KMS-11 (cell line): ENCODE data around the gene FURIN.

ENCODE experiments used
- H2AFZ ChIP-seq: fragments of 200-600 bp; sonication (generic); 2 replicates; pipeline ENCODE4 v1.6.1; 2016; ENCODE audit warnings: antibody characterized with exemption, mixed run types, low read depth
- H3K27ac ChIP-seq: fragments of 200-600 bp; sonication (generic); 2 replicates; pipeline ENCODE4 v1.6.1; 2016; ENCODE audit warnings: mild to moderate bottlenecking, mixed run types
- H3K27me3 ChIP-seq: fragments of 200-600 bp; sonication (generic); 2 replicates; pipeline ENCODE4 v1.6.1; 2017; ENCODE audit warnings: mild to moderate bottlenecking, low read depth, mixed run types, moderate library complexity; ENCODE audit not compliant: insufficient read depth
- H3K36me3 ChIP-seq: fragments of 200-600 bp; sonication (generic); 2 replicates; pipeline ENCODE4 v1.6.1; 2017; ENCODE audit warnings: mild to moderate bottlenecking, mixed run types; ENCODE audit not compliant: insufficient read depth
- H3K4me1 ChIP-seq: fragments of 200-600 bp; sonication (generic); 2 replicates; pipeline ENCODE4 v1.6.1; 2016; ENCODE audit warnings: mild to moderate bottlenecking, low read depth, mixed run types; ENCODE audit not compliant: poor library complexity, severe bottlenecking
- H3K4me2 ChIP-seq: fragments of 200-600 bp; sonication (generic); 2 replicates; pipeline ENCODE4 v1.7.0; 2016; ENCODE audit warnings: mild to moderate bottlenecking, mixed run types
- H3K4me3 ChIP-seq: fragments of 200-600 bp; sonication (generic); IDR thresholded peaks from 2 replicates; pipeline ENCODE4 v1.6.1; 2017; ENCODE audit warnings: low read depth, low read length, mixed read lengths; ENCODE audit not compliant: insufficient read depth
- H3K79me2 ChIP-seq: fragments of 200-600 bp; sonication (generic); 2 replicates; pipeline ENCODE4 v1.6.1; 2016; ENCODE audit warnings: low read depth, mixed run types; ENCODE audit not compliant: insufficient read depth
- H3K9ac ChIP-seq: fragments of 200-600 bp; sonication (generic); 2 replicates; pipeline ENCODE4 v1.6.1; 2016; ENCODE audit warnings: mild to moderate bottlenecking, mixed run types
- H4K20me1 ChIP-seq: fragments of 200-600 bp; sonication (generic); 2 replicates; pipeline ENCODE4 v1.6.1; 2016; ENCODE audit warnings: mild to moderate bottlenecking, mixed run types; ENCODE audit not compliant: insufficient read depth
- TF ChIP-seq, protein P1 (sequence below): fragments of 200-600 bp; sonication (generic); conservative IDR thresholded peaks from 2 replicates; pipeline ENCODE4 v1.6.1; 2017; ENCODE audit warnings: low read depth, mild to moderate bottlenecking, antibody characterized with exemption, low read length, moderate library complexity, mixed read lengths

FURIN gene

DNA sequence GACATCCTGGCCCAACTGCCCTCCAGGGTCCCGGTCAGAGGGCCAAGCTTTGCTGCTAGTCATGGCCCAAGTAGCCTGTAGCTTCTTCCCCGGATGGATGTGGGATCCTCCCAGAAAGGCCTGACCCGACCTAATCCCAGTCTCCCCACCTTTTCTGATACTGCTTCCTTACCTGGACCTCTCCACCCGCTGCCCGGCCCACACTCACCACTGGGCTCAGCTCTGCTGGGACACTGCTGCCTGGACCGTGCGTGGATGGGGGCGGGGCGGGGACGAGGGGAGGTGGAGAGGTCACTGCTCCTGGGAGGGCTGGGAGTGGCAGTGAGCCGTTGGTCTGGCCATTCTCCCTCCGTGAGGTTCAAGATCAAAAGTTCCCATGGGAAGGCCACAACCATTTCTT, 40.3 kb upstream of the FURIN start:
- H3K4me3 ChIP-seq = no peak overlapping the region
- H4K20me1 ChIP-seq = no peaks in the 10 kb centered on the region
- H3K79me2 ChIP-seq = no peaks in the 10 kb centered on the region
- no peaks in the 10 kb centered on the region for H3K4me1 ChIP-seq
- H3K27me3 ChIP-seq = no peaks in the 10 kb centered on the region
- H3K9ac ChIP-seq = no peak overlapping the region
- no peak overlapping the region for H2AFZ ChIP-seq
- no peak overlapping the region for H3K4me2 ChIP-seq
- no peaks in the 10 kb centered on the region for H3K36me3 ChIP-seq
- no peak overlapping the region for H3K27ac ChIP-seq
- TF ChIP-seq, protein P1, sequence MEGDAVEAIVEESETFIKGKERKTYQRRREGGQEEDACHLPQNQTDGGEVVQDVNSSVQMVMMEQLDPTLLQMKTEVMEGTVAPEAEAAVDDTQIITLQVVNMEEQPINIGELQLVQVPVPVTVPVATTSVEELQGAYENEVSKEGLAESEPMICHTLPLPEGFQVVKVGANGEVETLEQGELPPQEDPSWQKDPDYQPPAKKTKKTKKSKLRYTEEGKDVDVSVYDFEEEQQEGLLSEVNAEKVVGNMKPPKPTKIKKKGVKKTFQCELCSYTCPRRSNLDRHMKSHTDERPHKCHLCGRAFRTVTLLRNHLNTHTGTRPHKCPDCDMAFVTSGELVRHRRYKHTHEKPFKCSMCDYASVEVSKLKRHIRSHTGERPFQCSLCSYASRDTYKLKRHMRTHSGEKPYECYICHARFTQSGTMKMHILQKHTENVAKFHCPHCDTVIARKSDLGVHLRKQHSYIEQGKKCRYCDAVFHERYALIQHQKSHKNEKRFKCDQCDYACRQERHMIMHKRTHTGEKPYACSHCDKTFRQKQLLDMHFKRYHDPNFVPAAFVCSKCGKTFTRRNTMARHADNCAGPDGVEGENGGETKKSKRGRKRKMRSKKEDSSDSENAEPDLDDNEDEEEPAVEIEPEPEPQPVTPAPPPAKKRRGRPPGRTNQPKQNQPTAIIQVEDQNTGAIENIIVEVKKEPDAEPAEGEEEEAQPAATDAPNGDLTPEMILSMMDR = no peak

DNA sequence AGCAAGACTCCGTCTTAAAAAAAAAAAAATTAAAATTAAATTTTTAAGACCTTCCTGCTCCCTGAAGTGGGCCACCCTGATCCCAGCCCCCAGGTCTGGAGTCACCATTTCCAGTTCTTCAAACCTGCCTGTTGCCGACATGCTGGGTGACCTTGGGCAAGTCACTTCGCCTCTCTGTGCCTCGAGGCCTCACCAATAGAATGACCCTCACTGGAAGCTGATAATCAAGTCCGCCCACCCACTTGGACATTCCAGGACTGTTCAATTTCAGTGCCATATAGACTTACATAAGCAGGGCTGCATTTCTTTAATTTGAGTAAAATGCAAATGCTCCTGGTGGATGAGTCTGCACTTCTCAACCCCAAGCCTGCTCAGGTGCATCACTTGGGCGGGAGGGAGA, 39.3 kb upstream of the FURIN start:
- no peaks in the 10 kb centered on the region for H3K36me3 ChIP-seq
- no peaks in the 10 kb centered on the region for H4K20me1 ChIP-seq
- no peak overlapping the region for H3K9ac ChIP-seq
- no peak overlapping the region for H3K4me3 ChIP-seq
- H2AFZ ChIP-seq = no peak overlapping the region
- H3K4me1 ChIP-seq = no peaks in the 10 kb centered on the region
- H3K79me2 ChIP-seq = no peaks in the 10 kb centered on the region
- no peak overlapping the region for H3K27ac ChIP-seq
- no peaks in the 10 kb centered on the region for H3K27me3 ChIP-seq
- no peak overlapping the region for H3K4me2 ChIP-seq
- TF ChIP-seq, protein P1 = no peak

DNA sequence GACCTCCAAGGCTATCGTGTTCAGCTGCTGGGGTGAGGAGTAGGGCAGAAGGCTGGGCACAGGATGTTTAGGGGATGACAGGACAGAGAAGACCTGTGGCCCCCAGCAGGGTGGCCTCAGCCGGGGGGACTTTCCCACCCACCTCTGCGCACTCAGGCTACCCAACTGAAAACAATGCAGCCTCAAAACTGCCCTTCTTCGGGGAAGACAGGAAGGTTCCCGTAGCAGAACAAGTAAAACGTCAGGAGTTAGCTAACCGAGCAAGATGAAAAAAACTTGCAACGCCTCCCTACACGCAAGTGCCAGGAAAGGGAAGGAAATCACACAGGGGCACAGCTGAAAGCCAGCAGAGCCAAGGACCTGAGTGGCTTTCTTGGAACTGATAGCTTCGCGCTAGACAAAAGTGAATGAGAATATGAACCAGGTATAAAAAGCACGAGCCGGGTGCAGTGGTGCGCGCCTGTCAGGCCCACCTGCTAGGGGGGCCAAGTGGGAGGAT, 38.4 kb upstream of the FURIN start:
- Histone ChIP-seq H3K4me2 (no peak overlapping the region), H3K27ac (no peak overlapping the region)

DNA sequence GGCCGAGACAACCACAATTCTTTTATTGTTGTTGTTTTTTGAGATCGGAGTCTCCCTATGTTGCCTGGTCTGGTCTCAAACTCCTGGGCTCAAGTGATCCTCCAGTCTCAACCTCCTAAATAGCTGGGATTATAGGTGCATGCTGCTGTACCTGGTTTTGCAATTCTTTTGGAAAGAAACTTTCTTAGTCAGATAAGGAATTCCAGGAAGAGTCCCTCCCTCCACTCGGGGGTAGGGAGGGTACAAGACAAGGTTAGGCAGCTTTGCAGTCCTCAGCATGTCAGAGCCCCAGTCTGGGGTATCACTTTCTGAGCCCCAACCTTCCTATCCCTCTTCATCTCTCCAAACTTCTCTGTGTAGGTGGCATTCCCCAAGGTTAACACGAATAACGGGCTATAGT, 33.8 kb upstream of the FURIN start:
- Histone ChIP-seq H3K36me3 (no peaks in the 10 kb centered on the region), H3K4me3 (no peak overlapping the region), H3K27me3 (no peaks in the 10 kb centered on the region), H3K27ac (no peak overlapping the region), H3K4me1 (peaks cover 5% of the 10 kb centered on the region), H3K4me2 (no peak overlapping the region), H2AFZ (no peak overlapping the region), H3K79me2 (no peaks in the 10 kb centered on the region), H3K9ac (no peak overlapping the region), H4K20me1 (no peaks in the 10 kb centered on the region)
- TF ChIP-seq, protein P1 = no peak

More for the DNA sequence above, 38.4 kb upstream of the FURIN start:
- Histone ChIP-seq H3K9ac (no peak overlapping the region), H3K4me1 (no peaks in the 10 kb centered on the region), H3K4me3 (no peak overlapping the region), H4K20me1 (no peaks in the 10 kb centered on the region), H3K27me3 (no peaks in the 10 kb centered on the region), H3K79me2 (no peaks in the 10 kb centered on the region), H2AFZ (no peak overlapping the region), H3K36me3 (no peaks in the 10 kb centered on the region)
- TF ChIP-seq, protein P1 = no peak
